Gastroesophageal sphincter (tissue), 2 donors: ENCODE results near the gene CCDC57.

Source experiments
- EP300 ChIP-seq: sonication (generic); formaldehyde crosslinking; IDR thresholded peaks from one replicate; pipeline ENCODE4 v1.6.1; 2017; ENCODE audit warnings: antibody characterized with exemption, mild to moderate bottlenecking
- POLR2A ChIP-seq, 2 donors: fragments of 450-650 bp; IDR thresholded peaks; one replicate each; pipeline ENCODE4 v1.6.1; 2017; ENCODE audit warnings: antibody characterized with exemption in 2 of 2, mild to moderate bottlenecking in 2 of 2, moderate library complexity in 1 of 2

- TF ChIP-seq EP300 (no peak), POLR2A (IDR thresholded peaks at IDR 0.05) (no peak)
Measured at GRCh38 chr17:82098939-82099763, 113.5 kb downstream of the CCDC57 start.
